Esophagus muscularis mucosa (tissue), 4 donors: Measurements from ENCODE around the gene PITPNM3.

ENCODE experiments used
- CTCF ChIP-seq, 3 experiments: fragments of 200-600 bp in 2 of 3; fragments of 450-650 bp in 1 of 3; sonication (generic) in 2 of 3; IDR thresholded peaks; one replicate each; pipeline ENCODE4 v1.5.1; 2017 to 2019; ENCODE audit warnings: antibody characterized with exemption in 3 of 3, mild to moderate bottlenecking in 2 of 3, moderate library complexity in 1 of 3
- EP300 ChIP-seq: sonication (generic); formaldehyde crosslinking; IDR thresholded peaks from one replicate; pipeline ENCODE4 v1.6.1; 2017; ENCODE audit warnings: antibody characterized with exemption
- POLR2AphosphoS5 ChIP-seq, 2 donors: sonication (generic); formaldehyde crosslinking; IDR thresholded peaks; one replicate each; pipeline ENCODE4 v1.6.1; 2017; ENCODE audit warnings: antibody characterized with exemption in 2 of 2

DNA sequence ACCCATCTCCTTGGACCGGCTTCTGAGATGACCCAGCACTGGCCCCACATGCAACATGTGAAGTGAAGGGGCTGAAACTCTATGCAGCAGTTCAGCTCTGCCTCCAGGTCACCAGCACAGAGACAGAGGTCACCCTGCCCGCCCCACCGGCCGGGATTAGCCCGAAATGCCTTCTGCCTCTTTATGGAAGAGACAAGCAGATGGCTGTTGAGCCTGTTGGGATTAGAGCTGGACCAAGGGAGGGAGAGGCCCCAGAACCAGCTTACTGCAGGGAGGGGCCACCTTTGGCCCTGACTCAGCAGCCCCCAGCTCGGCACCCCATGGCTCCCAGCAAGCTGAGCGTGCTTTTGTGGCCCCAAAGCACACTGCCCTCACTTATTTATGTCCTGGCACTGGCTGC lies 127.1 kb downstream of the PITPNM3 start:
- TF ChIP-seq CTCF (IDR thresholded peaks at IDR 0.05) (no peak), POLR2AphosphoS5 (IDR thresholded peaks at IDR 0.05) (no peak), EP300 (no peak)
